Brain microvascular endothelial cell (primary cell): ENCODE results near the gene MEN1.

ENCODE experiments used
- DNase-seq: peaks from one replicate; pipeline ENCODE4 v3.0.0-alpha.2; 2020
- H3K27ac ChIP-seq: fragments of 250-450 bp; sonication (Bioruptor Pico); 2 replicates; pipeline ENCODE4 v1.5.1; 2020; ENCODE audit warnings: mild to moderate bottlenecking, moderate library complexity
- H3K27me3 ChIP-seq: fragments of 250-450 bp; sonication (Bioruptor Pico); replicated peaks from 2 replicates; pipeline ENCODE4 v1.5.1; 2020; ENCODE audit warnings: mild to moderate bottlenecking
- H3K36me3 ChIP-seq: fragments of 250-450 bp; sonication (Bioruptor Pico); replicated peaks from 2 replicates; pipeline ENCODE4 v1.5.1; 2020; ENCODE audit warnings: mild to moderate bottlenecking
- H3K4me3 ChIP-seq: 2 replicates; pipeline ENCODE4 v1.5.1; 2011; ENCODE audit warnings: low read depth, mild to moderate bottlenecking, control low read depth, low read length, moderate library complexity
- in situ Hi-C: cut with HindIII; loops from 2 replicates; pipeline ENCODE4 v1.10.0; 2017; ENCODE audit warnings: low sequenced_read_pairs, low pct_ligation_motif_present
- TF ChIP-seq, protein P1 (sequence below): IDR thresholded peaks from 2 replicates; pipeline ENCODE4 v1.5.1; 2011; ENCODE audit warnings: low read depth, mild to moderate bottlenecking, moderate library complexity, low read length, control low read depth, inconsistent platforms; ENCODE audit errors: missing control alignments

Gene MEN1

DNA sequence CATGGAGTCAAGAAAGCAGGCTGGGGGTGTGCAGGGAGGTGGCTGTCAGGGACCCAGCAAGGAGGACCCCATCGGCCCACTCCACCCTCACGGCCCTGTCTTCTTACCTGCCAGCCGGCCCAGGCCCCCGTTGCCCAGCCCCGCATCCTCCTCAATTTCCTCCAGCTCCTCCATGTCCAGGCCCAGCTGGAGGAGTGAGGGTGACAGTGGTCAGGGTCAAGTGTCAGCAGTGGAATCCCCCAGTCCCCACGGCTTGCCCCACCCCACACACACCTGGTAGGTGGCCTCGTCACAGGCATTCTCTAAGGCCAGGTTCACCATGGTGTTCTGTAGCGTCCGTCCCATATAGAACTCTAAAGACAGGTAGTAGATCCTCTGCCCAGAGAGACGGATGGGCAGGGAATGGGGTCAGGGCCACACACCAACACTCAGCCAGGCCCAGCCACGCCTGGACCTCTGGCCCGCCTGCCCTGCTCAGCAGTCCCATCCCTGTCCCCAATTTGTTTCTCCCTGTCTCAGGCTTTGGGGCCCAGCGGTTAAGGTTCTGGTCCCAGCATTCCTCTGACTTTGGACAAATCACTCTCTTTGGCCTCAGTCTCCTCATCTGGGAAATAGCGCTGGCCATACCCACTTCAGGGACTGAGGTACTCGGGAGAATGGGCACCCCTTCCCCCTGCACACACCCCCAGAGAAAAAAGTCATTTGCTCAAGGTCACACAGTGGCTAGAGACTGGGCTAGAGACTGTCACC lies 51.8 kb downstream of the MEN1 start:
- H3K36me3 ChIP-seq: peaks cover 18% of the 10 kb centered on the region
- H3K4me3 ChIP-seq: no peak overlapping the region
- TF ChIP-seq, protein P1, sequence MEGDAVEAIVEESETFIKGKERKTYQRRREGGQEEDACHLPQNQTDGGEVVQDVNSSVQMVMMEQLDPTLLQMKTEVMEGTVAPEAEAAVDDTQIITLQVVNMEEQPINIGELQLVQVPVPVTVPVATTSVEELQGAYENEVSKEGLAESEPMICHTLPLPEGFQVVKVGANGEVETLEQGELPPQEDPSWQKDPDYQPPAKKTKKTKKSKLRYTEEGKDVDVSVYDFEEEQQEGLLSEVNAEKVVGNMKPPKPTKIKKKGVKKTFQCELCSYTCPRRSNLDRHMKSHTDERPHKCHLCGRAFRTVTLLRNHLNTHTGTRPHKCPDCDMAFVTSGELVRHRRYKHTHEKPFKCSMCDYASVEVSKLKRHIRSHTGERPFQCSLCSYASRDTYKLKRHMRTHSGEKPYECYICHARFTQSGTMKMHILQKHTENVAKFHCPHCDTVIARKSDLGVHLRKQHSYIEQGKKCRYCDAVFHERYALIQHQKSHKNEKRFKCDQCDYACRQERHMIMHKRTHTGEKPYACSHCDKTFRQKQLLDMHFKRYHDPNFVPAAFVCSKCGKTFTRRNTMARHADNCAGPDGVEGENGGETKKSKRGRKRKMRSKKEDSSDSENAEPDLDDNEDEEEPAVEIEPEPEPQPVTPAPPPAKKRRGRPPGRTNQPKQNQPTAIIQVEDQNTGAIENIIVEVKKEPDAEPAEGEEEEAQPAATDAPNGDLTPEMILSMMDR: no peak
- no peak overlapping the region for H3K27ac ChIP-seq
- no peak for DNase-seq
- H3K27me3 ChIP-seq: no peaks in the 10 kb centered on the region
- in situ Hi-C loops: no loop called here

DNA sequence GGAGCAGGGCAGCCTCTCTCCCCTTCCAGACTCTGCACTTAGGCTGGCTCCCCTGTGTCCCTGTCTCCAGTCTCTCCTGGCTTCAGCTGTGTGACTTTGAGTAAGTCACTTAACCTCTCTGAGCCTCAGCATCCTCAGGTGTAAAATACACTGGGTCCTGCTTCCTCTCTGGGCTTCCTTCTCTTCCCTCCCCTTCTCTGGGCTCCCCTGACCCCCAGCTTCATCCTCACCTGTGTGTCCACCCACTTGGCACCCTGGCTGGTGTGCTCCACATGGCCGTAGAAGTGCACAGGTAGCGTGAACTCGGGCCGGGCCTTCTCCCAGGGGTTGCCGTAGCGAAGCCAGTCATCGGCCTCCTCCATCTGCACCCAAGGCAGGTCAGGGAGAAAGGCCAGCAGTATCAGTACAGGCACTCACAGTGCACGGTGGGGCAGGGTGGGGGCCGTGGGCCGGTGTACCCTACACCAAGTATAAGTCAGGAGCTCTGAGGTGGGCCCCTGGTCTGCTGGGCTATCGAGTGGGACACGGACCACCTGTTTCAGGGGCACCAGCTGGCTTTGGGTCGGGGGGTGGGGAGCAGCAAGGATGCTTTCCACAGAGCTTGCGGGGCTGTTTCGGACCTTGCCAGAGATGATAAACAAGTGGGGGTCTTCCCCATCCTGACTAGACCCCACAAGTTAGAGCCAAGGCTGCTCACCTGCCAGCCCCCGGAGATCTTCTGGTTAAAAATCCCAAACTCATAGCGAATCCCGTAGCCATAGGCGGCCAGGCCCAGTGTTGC lies 52.6 kb downstream of the MEN1 start:
- no peak for DNase-seq
- TF ChIP-seq, protein P1: no peak
- Histone ChIP-seq H3K36me3 (peaks cover 12% of the 10 kb centered on the region), H3K4me3 (no peak overlapping the region), H3K27me3 (no peaks in the 10 kb centered on the region), H3K27ac (no peak overlapping the region)
- in situ Hi-C loops: no loop called here

- no peak overlapping the region for H3K4me3 ChIP-seq
- no peaks in the 10 kb centered on the region for H3K27me3 ChIP-seq
- in situ Hi-C loops: no loop called here
- DNase-seq: no peak
- H3K36me3 ChIP-seq: no peaks in the 10 kb centered on the region
- no peak overlapping the region for H3K27ac ChIP-seq
- TF ChIP-seq, protein P1: no peak
Observed at GRCh38 chr11:64755681-64756361, 54.5 kb downstream of the MEN1 start.

DNA sequence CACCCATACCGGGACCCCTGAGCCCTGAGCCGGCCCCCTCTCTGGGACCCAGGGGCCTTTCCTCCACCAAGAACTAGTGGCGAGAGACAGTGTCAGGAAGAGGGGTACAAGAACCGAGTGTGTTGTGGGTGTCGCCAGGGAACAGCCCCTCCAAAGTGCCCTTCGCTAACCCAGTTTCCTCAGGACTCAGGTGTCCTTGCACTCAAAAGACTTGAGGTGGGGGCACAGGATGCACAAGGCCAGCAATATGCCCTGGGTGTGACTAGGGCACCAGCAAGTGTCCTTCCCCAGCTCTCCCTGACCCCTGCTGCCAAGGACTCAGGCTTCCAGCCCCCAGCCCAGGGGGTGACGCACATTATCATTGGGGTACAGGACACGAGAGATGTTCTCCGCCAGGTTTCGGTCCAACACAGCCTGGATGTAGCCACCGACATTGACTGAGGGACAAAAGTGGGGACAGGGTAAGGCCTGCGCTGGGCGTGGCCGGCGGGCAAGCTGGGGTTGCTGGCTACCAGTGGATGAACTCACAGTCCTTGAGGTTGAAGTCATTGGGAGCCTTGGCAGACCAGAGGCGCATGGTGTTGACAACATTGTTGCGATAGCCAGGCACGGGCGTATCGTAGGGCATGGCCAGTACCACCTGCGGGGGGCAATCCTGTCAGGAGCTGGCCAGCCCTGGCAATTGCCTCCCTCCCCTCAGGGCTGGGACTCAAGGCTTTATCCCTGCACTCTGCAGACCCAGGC lies 55.3 kb downstream of the MEN1 start:
- H3K4me3 ChIP-seq: no peak overlapping the region
- no peaks in the 10 kb centered on the region for H3K36me3 ChIP-seq
- TF ChIP-seq, protein P1: no peak
- DNase-seq: no peak
- in situ Hi-C loops: no loop called here
- no peaks in the 10 kb centered on the region for H3K27me3 ChIP-seq
- H3K27ac ChIP-seq: no peak overlapping the region

- Histone ChIP-seq H3K36me3 (no peaks in the 10 kb centered on the region), H3K27ac (no peak overlapping the region), H3K4me3 (no peak overlapping the region), H3K27me3 (no peaks in the 10 kb centered on the region)
- TF ChIP-seq, protein P1: no peak
- in situ Hi-C loops: no loop called here
- DNase-seq: no peak
Observed at GRCh38 chr11:64754124-64754918, 56.0 kb downstream of the MEN1 start.
